DND-41 (cell line): ENCODE measurements around the gene EPHB1.

Experiments
- EZH2 ChIP-seq: IDR thresholded peaks from 3 replicates; pipeline ENCODE4 v1.6.1; 2012; ENCODE audit warnings: borderline replicate concordance, low read depth, mild to moderate bottlenecking, moderate library complexity, low read length, inconsistent platforms; ENCODE audit not compliant: severe bottlenecking
- TF ChIP-seq, protein P1 (sequence below): IDR thresholded peaks from 2 replicates; pipeline ENCODE4 v1.5.1; 2012; ENCODE audit warnings: borderline replicate concordance, low read length, moderate library complexity, mild to moderate bottlenecking; ENCODE audit not compliant: poor library complexity, severe bottlenecking; ENCODE audit errors: extremely low read depth

DNA sequence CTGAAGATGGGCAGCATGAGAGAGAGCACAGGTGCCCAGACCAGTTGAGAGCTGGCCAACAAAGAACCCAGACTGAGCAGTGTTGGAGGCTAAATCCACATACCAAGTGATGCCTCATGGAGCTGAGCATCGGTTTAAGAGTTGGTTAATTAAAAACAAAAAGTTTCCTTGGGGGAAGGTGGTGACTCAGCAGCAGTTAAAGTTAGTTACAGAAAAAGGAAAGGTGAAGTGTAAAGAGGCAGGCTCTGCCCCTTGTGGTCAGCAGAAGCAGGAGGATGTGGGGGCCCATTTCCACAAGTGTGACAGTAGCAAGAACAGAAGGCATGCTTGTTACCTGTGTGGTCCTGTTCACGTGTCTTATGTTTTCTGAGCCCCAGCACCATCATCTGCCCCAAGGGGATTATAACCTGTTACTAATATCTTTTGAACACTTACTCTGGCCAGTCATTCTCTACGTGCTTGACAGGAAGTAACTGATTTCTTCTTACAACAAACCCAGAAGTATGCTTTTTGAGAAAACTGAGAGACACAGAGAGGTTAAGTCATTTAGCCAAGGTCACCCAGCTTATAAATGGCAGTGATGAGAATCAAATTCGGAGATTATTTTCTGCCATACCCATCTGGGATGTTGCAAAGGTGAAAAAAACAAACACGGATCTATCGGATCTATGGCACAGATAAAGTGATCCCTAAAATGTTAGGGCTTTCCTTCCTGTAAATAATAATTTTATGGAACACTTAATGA is 91.0 kb downstream of the EPHB1 start:
- no peak for TF ChIP-seq EZH2
- TF ChIP-seq, protein P1, sequence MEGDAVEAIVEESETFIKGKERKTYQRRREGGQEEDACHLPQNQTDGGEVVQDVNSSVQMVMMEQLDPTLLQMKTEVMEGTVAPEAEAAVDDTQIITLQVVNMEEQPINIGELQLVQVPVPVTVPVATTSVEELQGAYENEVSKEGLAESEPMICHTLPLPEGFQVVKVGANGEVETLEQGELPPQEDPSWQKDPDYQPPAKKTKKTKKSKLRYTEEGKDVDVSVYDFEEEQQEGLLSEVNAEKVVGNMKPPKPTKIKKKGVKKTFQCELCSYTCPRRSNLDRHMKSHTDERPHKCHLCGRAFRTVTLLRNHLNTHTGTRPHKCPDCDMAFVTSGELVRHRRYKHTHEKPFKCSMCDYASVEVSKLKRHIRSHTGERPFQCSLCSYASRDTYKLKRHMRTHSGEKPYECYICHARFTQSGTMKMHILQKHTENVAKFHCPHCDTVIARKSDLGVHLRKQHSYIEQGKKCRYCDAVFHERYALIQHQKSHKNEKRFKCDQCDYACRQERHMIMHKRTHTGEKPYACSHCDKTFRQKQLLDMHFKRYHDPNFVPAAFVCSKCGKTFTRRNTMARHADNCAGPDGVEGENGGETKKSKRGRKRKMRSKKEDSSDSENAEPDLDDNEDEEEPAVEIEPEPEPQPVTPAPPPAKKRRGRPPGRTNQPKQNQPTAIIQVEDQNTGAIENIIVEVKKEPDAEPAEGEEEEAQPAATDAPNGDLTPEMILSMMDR = peak; percentile 57
